ENCODE results near the gene ACAD9. TPM values are rescaled to one million over a fixed set of nuclear protein-coding genes. Genes with fewer than 3 reads are reported as not detected.

The ACAD9 gene
- total and polyA plus RNA-seq, 4 donors = 24.9 to 59.3 (median 38.8) TPM

DNA sequence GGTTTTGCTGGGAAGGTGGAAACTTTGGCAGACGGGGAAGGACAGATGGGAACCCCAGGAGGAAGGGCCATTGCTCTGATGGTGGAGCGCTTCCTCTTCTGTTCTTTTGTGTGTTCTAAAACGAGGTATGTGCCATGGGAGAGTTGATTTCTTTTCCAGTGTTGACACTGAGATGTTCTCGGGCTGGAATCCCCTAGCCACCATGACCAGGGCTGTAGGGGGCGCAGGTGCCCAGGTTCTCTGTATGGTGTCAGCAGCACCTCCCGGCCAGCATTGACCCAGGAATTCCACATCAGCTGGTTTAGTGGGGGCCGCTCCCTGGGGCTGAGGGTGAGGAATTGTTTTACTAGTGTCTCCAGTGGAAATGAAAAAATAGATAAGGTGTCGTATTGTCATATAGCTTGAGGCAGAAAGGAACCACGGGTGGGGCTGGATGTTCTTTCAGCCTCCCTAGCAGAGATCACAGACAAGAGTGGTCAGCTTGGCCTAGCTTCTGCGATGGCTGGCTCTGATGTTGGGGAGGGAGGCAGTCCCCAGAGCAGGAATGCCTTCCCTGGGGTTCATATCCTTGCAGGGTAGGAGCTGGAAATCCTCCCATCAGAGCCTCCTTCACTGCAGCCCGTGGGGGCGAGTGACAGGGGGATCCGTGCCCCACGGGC lies 34.2 kb upstream of the ACAD9 start:
- H3K9ac ChIP-seq (ENCODE audit: insufficient read depth in 1 of 2, low read length in 2 of 2) = peak overlapping the region in 1 of 2 donors; percentile 55
- no peaks in the 10 kb centered on the region for H3K9me3 ChIP-seq (ENCODE audit: control insufficient read depth in 4 of 4, insufficient read depth in 3 of 4, low read length in 3 of 4)
- H3K4me1 ChIP-seq (ENCODE audit: control insufficient read depth in 5 of 5, insufficient read depth in 5 of 5, low read length in 5 of 5) = peaks cover 0 to 13% (median 4%) of the 10 kb centered on the region in 5 donors
- 24 to 37% methylated on average over 14 of the region's 14 CpGs for WGBS, 2 donors
- DNase-seq (peak in 2 of 3 donors; percentile 8 to 19), ATAC-seq (ENCODE audit: insufficient read depth, low FRiP score) (no peak)
- TF ChIP-seq CTCF (IDR thresholded peaks at IDR 0.05; ENCODE audit: control extremely low read depth, extremely low read depth) = no peak
- no peaks in the 10 kb centered on the region for H3K36me3 ChIP-seq (ENCODE audit: control insufficient read depth in 4 of 4, insufficient read depth in 4 of 4, low read length in 4 of 4)
- no peak overlapping the region for H3K27ac ChIP-seq (ENCODE audit: low read depth in 1 of 2, low read length in 1 of 2)
- H3K27me3 ChIP-seq (ENCODE audit: control insufficient read depth in 3 of 3, insufficient read depth in 3 of 3, low read length in 2 of 3) = no peaks in the 10 kb centered on the region
- no peak overlapping the region for H3K4me3 ChIP-seq

GRCh38 chr3:128845778-128846485 lies 33.5 kb upstream of the ACAD9 start:
- TF ChIP-seq CTCF (IDR thresholded peaks at IDR 0.05; ENCODE audit: control extremely low read depth, extremely low read depth) = peak; percentile 30
- WGBS, 2 donors = 1 to 3% methylated on average over 21 to 32 of the region's 32 CpGs
- DNase-seq (peak; percentile 82 to 90 (median 87)), ATAC-seq (ENCODE audit: insufficient read depth, low FRiP score) (peak; percentile 91)
- Histone ChIP-seq H3K4me1 (ENCODE audit: control insufficient read depth in 5 of 5, insufficient read depth in 5 of 5, low read length in 5 of 5) (peaks cover 0 to 13% (median 4%) of the 10 kb centered on the region in 5 donors), H3K9ac (ENCODE audit: insufficient read depth in 1 of 2, low read length in 2 of 2) (peak overlapping the region in 1 of 2 donors; percentile 55), H3K27ac (ENCODE audit: low read depth in 1 of 2, low read length in 1 of 2) (peak overlapping the region; percentile 10 to 62), H3K9me3 (ENCODE audit: control insufficient read depth in 4 of 4, insufficient read depth in 3 of 4, low read length in 3 of 4) (no peaks in the 10 kb centered on the region), H3K4me3 (no peak overlapping the region), H3K27me3 (ENCODE audit: control insufficient read depth in 3 of 3, insufficient read depth in 3 of 3, low read length in 2 of 3) (no peaks in the 10 kb centered on the region), H3K36me3 (ENCODE audit: control insufficient read depth in 4 of 4, insufficient read depth in 4 of 4, low read length in 4 of 4) (no peaks in the 10 kb centered on the region)

GRCh38 chr3:128846486-128846891 lies 32.9 kb upstream of the ACAD9 start:
- Histone ChIP-seq H3K36me3 (ENCODE audit: control insufficient read depth in 4 of 4, insufficient read depth in 4 of 4, low read length in 4 of 4) (no peaks in the 10 kb centered on the region), H3K4me3 (no peak overlapping the region), H3K27ac (ENCODE audit: low read depth in 1 of 2, low read length in 1 of 2) (no peak overlapping the region), H3K9ac (ENCODE audit: insufficient read depth in 1 of 2, low read length in 2 of 2) (no peak overlapping the region), H3K9me3 (ENCODE audit: control insufficient read depth in 4 of 4, insufficient read depth in 3 of 4, low read length in 3 of 4) (no peaks in the 10 kb centered on the region), H3K4me1 (ENCODE audit: control insufficient read depth in 5 of 5, insufficient read depth in 5 of 5, low read length in 5 of 5) (peaks cover 0 to 13% (median 4%) of the 10 kb centered on the region in 5 donors), H3K27me3 (ENCODE audit: control insufficient read depth in 3 of 3, insufficient read depth in 3 of 3, low read length in 2 of 3) (no peaks in the 10 kb centered on the region)
- no peak for TF ChIP-seq CTCF (IDR thresholded peaks at IDR 0.05; ENCODE audit: control extremely low read depth, extremely low read depth)
- no peak for DNase-seq
- 38 to 61% methylated on average over 13 of the region's 13 CpGs for WGBS, 2 donors
- ATAC-seq (ENCODE audit: insufficient read depth, low FRiP score) = no peak

All from lung (tissue), 12 donors.